SJSA1 (cell line): Measurements from ENCODE around the gene MRPL38. TPM values are rescaled to one million over a fixed set of nuclear protein-coding genes. Genes with fewer than 3 reads are reported as not detected.
A peak's percentile ranks its signal among the peaks of the same experiment; 100 is the strongest.

Experiments used
- DNase-seq, 2 experiments: peaks; one replicate each; pipeline ENCODE4 v3.0.0-alpha.2; 2015 to 2020; ENCODE audit warnings: low spot score in 2 of 2, low read depth in 1 of 2
- H3K27ac ChIP-seq: fragments of 250-450 bp; sonication (Bioruptor Pico); 2 replicates; pipeline ENCODE4 v1.5.1; 2020; ENCODE audit warnings: mild to moderate bottlenecking, moderate library complexity
- H3K27me3 ChIP-seq: fragments of 250-450 bp; sonication (Bioruptor Pico); replicated peaks from 2 replicates; pipeline ENCODE4 v1.5.1; 2020; ENCODE audit warnings: mild to moderate bottlenecking, moderate library complexity
- H3K36me3 ChIP-seq: fragments of 250-450 bp; sonication (Bioruptor Pico); 2 replicates; pipeline ENCODE4 v1.5.1; 2020; ENCODE audit warnings: mild to moderate bottlenecking
- H3K4me1 ChIP-seq: fragments of 250-450 bp; sonication (Bioruptor Pico); replicated peaks from 2 replicates; pipeline ENCODE4 v1.6.1; 2021; ENCODE audit warnings: mild to moderate bottlenecking
- H3K4me3 ChIP-seq: fragments of 250-450 bp; sonication (Bioruptor Pico); 2 replicates; pipeline ENCODE4 v1.5.1; 2020; ENCODE audit warnings: mild to moderate bottlenecking
- H3K9me3 ChIP-seq: fragments of 250-450 bp; sonication (Bioruptor Pico); replicated peaks from 2 replicates; pipeline ENCODE4 v1.5.1; 2020; ENCODE audit warnings: mild to moderate bottlenecking
- total RNA-seq: library from RNA; depleted of rRNA; stranded (reverse); fragments of >200 nt; shearing (Covaris generic); gene quantifications from 2 replicates; pipeline ENCODE4 v1.2.3, GENCODE V29; 2014

Gene MRPL38
- total RNA-seq, 1 experiment from 2014 or later, result 55.7 TPM

DNA sequence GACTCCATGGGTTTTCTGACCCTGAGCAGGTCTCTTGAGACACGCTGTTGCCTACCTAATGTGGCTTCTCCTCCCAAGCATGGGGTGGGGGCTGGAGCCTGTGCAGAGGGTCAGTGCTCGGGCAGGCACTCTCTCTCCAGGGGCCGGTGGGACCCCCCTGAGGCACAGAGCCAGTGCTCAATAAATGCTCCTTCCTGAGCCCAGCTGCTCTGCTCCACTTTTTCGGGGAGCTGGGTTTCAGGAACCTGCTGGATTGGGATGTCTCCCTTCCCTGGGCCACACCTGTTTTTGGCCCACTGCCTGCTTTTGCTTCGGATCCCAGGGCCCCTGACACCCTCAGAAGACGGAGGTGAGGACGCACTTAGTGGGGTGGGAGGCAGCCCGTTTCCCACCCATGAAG lies 6.6 kb downstream of the MRPL38 start:
- Histone ChIP-seq H3K4me3 (no peak overlapping the region), H3K36me3 (peaks cover 68% of the 10 kb centered on the region)

DNA sequence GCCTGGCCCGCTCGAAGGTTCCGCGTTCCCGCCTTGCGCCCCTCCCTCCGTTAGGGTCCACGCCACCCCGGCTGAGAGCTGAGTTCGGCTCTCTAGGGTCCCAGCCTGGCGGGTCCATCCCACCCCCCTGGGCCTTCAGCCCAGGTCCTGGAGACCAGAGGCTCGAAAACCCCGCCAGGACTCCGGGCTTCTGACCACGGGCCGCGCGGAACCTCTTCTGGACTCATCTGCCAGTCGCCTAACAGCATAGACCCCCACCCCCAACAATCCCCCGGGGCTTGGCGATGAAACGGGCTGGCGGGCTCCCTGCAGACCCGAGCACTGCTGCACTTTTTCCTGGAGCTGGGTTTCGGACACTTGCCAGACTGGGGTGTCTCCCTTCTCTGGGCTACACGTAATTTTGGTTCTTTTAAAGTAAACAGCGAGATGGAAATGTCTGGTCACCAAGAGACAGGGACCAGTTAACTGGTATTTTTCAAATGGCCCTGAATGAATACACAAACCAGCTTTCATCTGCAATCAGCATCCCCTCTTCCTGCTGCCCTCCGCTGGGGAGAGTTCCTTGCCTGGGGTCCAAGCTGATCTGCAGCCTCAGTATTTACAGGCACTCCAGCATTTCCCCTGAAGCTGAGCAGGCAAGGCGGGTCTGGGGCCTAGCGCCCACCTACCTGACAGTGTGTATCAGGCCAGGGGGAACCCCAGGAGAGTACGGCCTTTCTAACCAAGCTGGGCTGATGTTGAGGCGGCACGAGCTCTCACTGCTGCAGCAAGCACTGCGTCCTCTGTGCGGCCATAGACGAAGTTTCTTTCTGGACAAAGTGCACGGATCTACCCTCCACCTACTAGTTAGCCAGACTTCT lies 7.3 kb downstream of the MRPL38 start:
- Histone ChIP-seq H3K9me3 (0 out of 2 replicates have a peak, but pooled peaks cover 3% of the 10 kb centered on the region), H3K4me3 (peak overlapping the region; percentile 90), H3K27ac (no peak overlapping the region), H3K4me1 (peaks cover 23% of the 10 kb centered on the region), H3K27me3 (no peaks in the 10 kb centered on the region), H3K36me3 (peaks cover 63% of the 10 kb centered on the region)
- peak in 1 of 2 experiments; percentile 56 for DNase-seq

More for the DNA sequence above, 6.6 kb downstream of the MRPL38 start:
- H3K4me1 ChIP-seq, result peaks cover 23% of the 10 kb centered on the region
- 0 out of 2 replicates have a peak, but pooled peaks cover 3% of the 10 kb centered on the region for H3K9me3 ChIP-seq
- DNase-seq, result no peak
- H3K27me3 ChIP-seq, result no peaks in the 10 kb centered on the region
- no peak overlapping the region for H3K27ac ChIP-seq

DNA sequence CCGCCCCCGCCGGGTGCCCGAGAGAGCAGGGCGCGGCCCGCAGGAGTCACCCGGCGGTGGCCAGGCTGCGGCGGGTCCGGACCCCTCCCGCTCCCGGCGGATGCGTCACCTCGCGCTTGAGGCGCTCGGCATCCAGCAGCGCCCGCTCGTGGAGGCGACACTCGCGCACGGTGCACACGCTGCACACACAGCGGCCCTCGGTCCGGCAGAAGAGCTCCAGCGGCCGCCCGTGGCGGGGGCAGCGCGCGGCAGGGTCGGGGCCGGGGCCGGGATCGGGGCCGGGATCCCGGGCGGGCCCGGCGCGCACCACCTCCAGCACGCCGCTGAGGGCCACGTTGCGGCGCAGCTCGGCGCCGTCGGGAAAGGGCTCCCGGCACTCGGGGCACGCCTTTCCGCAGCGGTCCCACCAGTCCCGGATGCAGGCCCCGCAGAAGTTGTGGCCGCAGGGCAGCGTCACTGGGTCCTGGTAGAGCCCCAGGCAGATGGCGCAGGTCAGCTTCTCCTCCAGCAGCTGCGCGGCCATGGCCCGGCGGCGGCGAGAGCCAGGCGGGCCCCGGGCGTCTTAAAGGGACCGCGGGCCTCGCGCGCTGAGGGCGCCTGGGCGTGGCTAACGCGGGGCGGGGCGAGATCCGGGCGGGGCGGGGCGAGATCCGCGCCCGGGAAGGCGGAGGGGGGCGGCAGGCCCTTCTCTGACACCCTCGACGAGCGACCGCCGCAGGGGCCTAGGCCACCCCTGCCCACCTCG lies 8.1 kb downstream of the MRPL38 start, which contains the start of gene TRIM65:
TSS of gene TRIM65 (minus strand) at position 537 of the 745 bp plus-strand sequence. CDS start at position 523, 14 bp downstream.
- H3K4me1 ChIP-seq, result peaks cover 23% of the 10 kb centered on the region
- H3K27me3 ChIP-seq, result no peaks in the 10 kb centered on the region
- DNase-seq, result peak; percentile 87 to 92
- peak within 1 kb of the TSS; percentile 90 for H3K4me3 ChIP-seq
- H3K27ac ChIP-seq, result peak within 1 kb of the TSS; percentile 67
- H3K9me3 ChIP-seq, result 0 out of 2 replicates have a peak, but pooled peaks cover 3% of the 10 kb centered on the region
- H3K36me3 ChIP-seq, result peaks cover 63% of the 10 kb centered on the region

DNA sequence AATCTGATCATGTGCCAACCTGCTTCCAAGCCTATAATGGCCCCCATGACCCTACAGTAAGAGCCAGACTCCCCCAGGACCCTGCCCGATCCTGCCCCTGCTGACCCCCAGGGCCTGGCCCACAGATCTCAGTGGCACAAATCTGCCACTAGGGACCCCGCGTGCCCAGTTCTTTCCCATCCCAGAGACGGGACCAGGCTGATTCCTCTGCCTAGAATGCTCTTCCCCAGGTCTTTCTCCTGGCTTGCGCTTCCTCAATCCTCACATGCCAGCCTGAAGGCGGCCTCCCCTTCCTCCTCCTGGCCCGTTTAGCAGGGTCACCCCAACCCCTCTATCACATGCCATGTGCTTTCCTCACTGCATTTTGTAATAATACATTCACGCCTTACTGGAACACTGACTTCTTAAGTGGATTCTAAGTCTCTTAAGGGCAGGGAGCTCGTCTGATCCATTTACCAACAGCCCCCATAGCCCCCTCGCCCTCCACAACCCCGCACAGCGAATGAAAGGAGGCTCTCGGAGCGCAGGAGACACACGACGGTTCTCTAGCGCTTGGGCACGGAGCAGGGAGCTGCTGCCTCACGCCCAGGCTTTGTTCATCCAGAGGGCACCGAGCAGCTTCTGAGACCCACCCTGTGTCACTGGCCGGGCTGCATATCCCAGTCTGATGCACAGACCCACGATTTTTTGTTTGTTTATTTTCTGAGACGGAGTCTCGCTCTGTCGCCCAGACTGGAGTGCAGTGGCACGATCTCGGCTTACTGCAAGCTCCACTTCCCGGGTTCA lies 9.1 kb downstream of the MRPL38 start:
- Histone ChIP-seq H3K4me3 (peak overlapping the region; percentile 90), H3K9me3 (0 out of 2 replicates have a peak, but pooled peaks cover 3% of the 10 kb centered on the region), H3K36me3 (peaks cover 63% of the 10 kb centered on the region), H3K4me1 (peaks cover 23% of the 10 kb centered on the region), H3K27me3 (no peaks in the 10 kb centered on the region), H3K27ac (peak overlapping the region; percentile 67; the same call in 1 of the 2 replicates)
- DNase-seq, result peak in 1 of 2 experiments; percentile 62

DNA sequence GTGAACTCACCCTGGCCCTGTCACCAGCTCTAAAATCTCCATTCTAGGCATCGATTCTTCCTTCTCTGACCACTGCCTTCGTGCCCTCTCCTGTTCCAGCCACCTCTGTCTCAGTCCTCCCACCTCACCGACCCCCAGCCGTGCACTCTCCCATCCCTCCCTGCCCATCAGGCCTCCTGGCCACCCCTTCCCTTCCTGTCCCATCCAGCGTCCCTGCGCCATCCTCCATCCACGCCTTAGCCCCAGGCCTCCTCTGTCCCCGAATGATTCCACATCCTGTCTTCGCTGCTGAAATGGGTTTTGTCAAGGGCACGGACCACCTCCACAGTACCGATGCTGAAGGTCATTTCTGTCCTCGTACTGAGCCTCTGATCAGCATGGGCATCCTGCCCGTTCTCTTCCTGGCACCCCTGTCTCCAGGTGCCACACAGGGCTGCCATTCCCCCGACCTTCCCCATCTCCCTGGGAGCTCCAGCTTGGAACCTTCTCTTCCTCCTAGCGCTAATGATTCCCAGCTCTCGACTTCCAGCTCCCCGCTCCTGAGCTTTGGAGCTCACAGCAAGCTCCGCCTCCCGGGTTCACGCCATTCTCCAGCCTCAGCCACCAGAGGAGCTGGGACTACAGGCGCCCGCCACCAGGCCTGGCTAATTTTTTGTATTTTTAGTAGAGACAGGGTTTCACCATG lies 10.5 kb downstream of the MRPL38 start:
- Histone ChIP-seq H3K4me1 (peaks cover 26% of the 10 kb centered on the region), H3K36me3 (peaks cover 58% of the 10 kb centered on the region), H3K4me3 (no peak overlapping the region), H3K27me3 (no peaks in the 10 kb centered on the region), H3K27ac (no peak overlapping the region), H3K9me3 (0 out of 2 replicates have a peak, but pooled peaks cover 3% of the 10 kb centered on the region)
- no peak for DNase-seq

DNA sequence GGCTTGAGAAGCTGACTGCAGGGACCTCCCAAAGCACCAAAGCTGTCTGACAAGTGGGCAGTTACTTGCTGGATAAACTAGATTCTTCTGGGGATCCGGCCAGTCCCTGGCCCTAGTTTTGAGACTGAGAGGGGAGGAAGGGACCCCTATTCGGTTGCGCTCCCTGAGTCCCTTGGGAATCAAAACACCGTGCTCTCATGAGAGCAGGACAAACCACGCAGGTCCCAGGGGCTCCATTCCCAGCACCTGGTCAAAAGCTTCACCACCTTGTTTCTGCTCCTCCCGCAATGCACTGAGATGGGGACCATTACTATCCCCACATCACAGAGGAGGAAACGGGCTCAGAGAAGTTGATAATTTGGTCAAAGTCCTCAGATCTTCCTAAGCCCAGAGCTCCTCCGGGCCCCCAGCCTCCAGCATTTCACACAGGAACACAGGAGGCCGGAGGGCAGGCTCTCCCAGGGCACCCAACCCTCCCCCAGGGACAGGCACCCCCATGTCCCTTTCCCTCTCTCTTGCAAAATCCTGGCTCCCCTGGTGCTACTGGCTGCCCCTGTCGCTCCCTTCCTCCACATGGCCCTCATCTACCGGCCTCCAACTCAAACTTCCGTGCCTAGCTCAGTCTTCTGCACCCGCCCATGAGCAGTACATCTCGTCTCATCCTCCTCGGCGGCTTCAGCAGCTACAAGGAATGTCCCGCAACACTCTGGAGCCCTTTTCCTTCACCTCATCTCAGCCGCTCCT lies 11.2 kb downstream of the MRPL38 start:
- H3K36me3 ChIP-seq, result peaks cover 51% of the 10 kb centered on the region
- 0 out of 2 replicates have a peak, but pooled peaks cover 3% of the 10 kb centered on the region for H3K9me3 ChIP-seq
- H3K4me3 ChIP-seq, result no peak overlapping the region
- no peak for DNase-seq
- no peaks in the 10 kb centered on the region for H3K27me3 ChIP-seq
- H3K27ac ChIP-seq, result no peak overlapping the region
- peaks cover 26% of the 10 kb centered on the region for H3K4me1 ChIP-seq

DNA sequence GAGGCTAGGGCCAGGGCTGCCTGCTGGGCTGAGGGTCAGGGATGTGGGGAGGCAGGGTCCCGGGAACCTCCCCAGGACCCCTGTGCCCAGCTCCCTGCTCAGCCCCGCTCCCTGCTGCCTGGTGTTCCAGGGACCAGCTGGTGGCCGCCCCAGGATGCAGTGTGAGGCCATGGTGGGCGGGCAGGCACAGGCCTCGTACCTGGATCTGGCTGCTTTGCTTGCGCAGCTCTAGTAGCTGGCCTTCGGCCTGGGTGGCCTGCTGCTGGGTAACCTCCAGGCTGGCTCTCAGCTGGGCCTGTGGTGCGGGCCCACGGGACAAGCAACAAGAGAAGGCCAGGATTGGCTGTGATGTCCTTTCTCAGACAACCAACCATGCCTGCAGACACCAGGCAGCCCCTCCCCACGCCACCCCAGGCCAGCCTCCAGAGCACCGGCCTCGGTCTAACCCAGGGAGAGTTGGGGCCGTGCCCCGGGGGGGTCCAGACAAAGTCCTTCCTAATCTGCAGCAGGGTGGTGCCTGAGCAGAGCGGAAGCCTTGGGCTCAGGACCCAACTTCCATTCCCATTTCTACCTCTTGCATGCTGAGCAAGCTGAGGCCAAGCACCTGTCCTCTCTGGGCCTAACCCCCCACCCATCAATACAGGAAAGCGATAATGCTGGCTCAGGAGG lies 12.0 kb downstream of the MRPL38 start:
- H3K4me1 ChIP-seq, result peaks cover 26% of the 10 kb centered on the region
- H3K9me3 ChIP-seq, result 0 out of 2 replicates have a peak, but pooled peaks cover 3% of the 10 kb centered on the region
- no peak overlapping the region for H3K27ac ChIP-seq
- DNase-seq, result no peak
- peaks cover 43% of the 10 kb centered on the region for H3K36me3 ChIP-seq
- no peaks in the 10 kb centered on the region for H3K27me3 ChIP-seq
- H3K4me3 ChIP-seq, result no peak overlapping the region

DNA sequence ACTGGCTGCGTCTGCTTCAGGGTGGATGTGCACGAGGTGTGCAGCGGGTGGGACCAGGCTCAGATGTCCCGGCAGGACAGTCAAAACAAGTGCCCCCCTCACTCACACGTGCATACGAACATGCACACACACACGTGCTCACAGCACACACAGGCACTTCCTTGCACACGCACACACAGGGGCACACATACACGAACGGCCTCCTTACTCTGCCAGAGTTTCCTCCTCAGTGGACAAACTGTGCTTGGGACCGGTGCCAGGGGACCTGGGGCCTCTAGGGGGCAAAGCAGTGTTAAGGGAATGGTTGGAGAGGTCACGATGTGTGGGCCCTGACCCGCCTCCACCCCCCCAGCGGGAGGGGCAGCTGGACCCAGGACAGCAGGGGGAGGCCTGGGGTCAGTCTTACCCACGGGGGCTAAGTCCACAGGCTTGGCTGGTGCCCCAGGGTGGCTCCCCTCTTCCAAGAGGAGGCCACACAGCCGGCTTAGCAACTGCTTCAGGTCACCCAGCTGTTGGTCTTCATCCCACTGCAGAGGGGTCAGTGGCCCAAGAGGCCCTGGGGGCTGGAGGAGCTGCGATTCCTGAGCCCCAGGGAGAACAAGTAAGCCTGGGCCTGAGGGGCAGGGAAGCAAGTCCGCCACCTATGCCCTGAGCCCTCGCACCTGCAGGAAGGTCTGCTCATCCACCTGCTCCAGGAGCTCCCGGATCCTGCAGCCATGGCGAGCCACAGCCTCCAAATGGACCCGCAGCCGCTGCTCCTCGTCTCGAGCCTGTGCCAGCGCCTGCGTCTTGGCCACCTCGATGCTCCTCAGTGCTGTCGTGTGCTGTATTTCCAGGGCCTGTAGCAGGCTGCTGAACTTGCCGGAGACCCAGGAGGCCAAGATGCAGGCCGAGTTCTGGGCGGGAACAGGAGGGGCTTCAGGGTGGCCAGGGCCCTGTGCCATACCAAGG lies 12.8 kb downstream of the MRPL38 start:
- Histone ChIP-seq H3K36me3 (peaks cover 35% of the 10 kb centered on the region), H3K27ac (no peak overlapping the region), H3K4me3 (no peak overlapping the region), H3K4me1 (peaks cover 22% of the 10 kb centered on the region), H3K9me3 (0 out of 2 replicates have a peak, but pooled peaks cover 3% of the 10 kb centered on the region), H3K27me3 (no peaks in the 10 kb centered on the region)
- DNase-seq, result no peak

DNA sequence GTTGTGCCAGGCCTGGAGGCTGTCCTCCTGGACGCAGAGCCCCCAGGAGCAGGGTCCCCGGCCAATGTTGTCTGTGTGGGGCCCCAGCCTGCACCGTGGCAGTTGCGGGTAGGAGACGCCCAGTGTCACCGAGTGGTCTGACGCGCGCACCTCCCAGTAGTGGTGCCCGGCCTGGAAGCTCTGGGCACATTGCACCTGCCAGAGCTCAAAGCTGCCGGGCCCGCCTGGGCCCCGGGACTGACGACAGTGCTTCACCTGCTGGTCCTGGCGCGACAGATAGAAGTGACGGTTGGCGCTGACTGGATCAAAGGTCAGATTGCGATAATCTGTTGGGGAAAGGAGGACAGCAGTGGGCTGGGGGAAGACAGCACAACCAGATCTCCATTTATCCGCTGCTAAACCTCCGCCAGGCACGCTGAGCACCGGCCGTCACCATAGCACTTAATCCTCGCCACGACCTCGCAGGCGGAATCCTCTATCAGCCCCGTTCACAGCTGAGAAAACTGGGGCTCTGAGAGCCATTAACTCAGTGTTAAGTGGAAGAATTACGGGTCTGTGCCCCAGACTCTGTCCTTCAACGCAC lies 13.6 kb downstream of the MRPL38 start:
- Histone ChIP-seq H3K27ac (no peak overlapping the region), H3K4me1 (peaks cover 14% of the 10 kb centered on the region), H3K4me3 (no peak overlapping the region), H3K27me3 (no peaks in the 10 kb centered on the region), H3K36me3 (peaks cover 27% of the 10 kb centered on the region), H3K9me3 (no peaks in the 10 kb centered on the region)
- no peak for DNase-seq

DNA sequence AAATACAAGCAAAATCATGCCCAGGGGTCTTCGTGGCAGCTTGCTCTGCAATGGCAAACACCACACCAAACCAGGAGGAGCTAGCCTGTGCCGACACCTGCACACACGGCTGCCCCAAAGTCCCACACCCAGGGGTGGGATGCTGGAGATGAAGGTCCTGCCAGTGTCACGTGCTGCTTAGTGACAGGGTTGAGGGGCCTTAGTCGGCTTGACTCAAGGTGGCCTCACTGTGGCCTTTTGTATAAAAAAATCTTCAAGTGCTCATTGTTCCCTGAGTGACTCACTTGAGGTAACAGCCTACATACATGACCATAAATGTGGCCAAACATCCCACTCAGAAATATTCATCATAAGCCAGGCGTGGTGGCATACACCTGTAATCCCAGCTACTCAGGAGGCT lies 15.2 kb downstream of the MRPL38 start:
- no peak overlapping the region for H3K27ac ChIP-seq
- no peak for DNase-seq

DNA sequence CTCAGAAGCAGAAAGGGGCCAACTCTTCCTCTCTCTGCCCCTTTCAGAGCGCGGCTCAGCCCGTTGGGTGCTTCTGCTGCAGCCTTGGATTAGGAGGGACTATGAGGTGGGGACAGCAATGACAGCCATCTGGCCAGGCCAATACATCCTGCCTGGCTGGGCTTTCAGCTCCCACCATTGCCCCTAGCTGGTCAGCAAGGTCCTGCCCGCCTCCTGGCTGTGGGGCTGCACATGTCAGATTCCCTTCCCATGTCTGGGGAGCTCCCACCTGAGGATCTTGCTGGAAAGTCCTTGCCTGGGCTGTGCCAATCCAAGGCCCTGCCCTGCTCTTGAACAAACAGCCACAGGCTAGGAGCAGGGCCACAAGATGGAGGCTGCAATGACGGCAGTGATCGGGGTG lies 16.2 kb downstream of the MRPL38 start:
- Histone ChIP-seq H3K4me1 (peaks cover 3% of the 10 kb centered on the region; the same call in 1 of the 2 replicates), H3K4me3 (no peak overlapping the region), H3K27ac (no peak overlapping the region), H3K9me3 (no peaks in the 10 kb centered on the region), H3K27me3 (no peaks in the 10 kb centered on the region; the same call in 1 of the 2 replicates), H3K36me3 (peaks cover 27% of the 10 kb centered on the region)
- no peak for DNase-seq

More for the DNA sequence above, 15.2 kb downstream of the MRPL38 start:
- H3K27me3 ChIP-seq, result no peaks in the 10 kb centered on the region
- peaks cover 27% of the 10 kb centered on the region for H3K36me3 ChIP-seq
- H3K4me3 ChIP-seq, result no peak overlapping the region
- H3K4me1 ChIP-seq, result peaks cover 3% of the 10 kb centered on the region; the same call in 1 of the 2 replicates
- no peaks in the 10 kb centered on the region for H3K9me3 ChIP-seq
